Cerebellar nuclear complex (tissue), 1 donor: ENCODE measurements around the gene CLCNKB.

Source experiments
- DNase-seq, 2 experiments: peaks; one replicate each; lab custom pipeline; 2025; lab: John Stamatoyannopoulos, UW

CLCNKB gene

GRCh38 chr1:16076031-16076864, 32.7 kb downstream of the CLCNKB start:
- DNase-seq, result no peak

GRCh38 chr1:16076865-16077238, 33.3 kb downstream of the CLCNKB start:
- no peak for DNase-seq

DNA sequence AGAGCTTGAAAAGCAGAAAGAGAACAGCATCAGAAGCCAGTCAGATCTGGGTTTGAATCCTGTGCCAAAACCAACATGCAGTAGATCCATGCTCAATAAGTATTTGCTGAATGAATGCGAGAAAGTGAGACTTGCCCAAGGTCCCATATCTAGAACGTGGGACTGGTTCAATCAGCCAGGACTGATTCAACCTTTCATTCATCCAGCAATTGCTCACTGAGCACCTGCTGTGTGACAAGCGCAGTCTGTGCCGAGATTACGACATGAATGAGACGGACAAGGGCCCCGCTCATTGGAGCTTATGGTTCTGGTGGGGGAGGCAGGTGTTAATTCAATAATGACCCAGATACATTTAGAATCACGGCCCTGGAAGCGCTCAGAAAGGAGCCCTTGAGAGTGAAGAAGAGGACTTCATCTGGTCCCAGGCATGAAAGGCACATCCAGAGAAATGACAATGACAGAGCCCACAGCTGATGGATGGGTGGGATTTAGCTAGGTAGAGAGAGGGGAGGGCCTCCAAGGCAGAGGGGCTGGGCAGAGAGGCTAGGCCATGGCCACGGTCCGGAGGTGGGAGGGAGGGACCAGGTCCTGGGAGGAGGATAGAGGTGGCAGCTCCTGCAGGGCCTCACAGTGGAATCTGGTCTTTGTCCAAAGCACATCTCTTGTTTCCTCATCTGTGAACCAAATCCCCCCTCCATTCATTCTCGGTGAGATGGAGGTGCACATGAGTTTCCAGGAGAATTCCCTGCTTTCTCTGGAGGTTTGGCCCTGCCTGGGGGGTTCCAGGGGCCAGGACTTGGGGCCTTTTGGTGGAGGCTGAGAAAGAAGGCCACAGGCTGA, 34.0 kb downstream of the CLCNKB start:
- DNase-seq, result no peak

GRCh38 chr1:16078925-16079656, 35.5 kb downstream of the CLCNKB start:
- peak in 1 of 2 experiments; percentile 72 for DNase-seq

- DNase-seq, result no peak
These were observed 37.0 kb downstream of the CLCNKB start for GRCh38 chr1:16080422-16081150.

DNA sequence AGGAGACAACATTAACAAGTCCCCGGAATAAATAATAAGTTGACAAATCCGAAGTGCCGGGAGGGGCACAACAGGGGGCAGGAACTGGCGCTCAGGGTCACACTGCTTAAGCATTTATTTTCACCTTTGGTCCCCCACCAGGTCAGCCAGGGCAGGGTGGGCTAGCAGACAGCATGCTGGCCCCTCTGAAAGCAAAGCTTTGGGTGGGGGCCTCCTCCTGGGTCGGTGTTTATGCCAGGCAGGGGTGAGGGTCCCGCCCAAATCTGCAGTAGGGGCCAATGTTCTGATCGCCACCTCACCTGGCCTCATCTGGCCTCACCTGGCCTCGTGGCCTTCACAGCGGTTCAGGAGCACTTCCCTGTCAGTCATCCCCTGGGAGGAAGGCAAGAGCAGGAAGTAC, 38.1 kb downstream of the CLCNKB start:
- DNase-seq, result no peak

- DNase-seq, result no peak
These were observed 38.9 kb downstream of the CLCNKB start for GRCh38 chr1:16082283-16083038.

GRCh38 chr1:16083486-16083885, 39.9 kb downstream of the CLCNKB start:
- DNase-seq, result no peak

DNA sequence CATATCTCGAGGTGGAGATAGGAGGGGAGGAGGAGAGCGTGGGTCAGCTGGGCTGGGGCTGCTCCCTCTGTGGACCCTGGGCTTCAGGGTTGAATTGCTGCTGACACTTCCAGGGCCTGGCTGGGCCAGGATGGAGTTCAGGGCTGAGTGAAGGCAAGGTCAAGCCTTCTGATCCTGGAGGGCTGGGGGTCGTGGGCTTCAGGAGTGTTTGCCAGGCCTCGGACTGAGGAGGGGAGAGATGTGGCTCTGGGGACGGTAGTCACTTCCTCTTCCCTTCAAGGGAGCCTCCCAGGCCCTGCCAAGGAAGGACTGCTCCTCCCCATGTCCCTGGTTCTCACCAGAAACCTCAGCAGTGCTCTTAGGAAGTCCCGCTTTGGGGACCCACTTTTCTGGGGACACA, 41.9 kb downstream of the CLCNKB start:
- no peak for DNase-seq

DNA sequence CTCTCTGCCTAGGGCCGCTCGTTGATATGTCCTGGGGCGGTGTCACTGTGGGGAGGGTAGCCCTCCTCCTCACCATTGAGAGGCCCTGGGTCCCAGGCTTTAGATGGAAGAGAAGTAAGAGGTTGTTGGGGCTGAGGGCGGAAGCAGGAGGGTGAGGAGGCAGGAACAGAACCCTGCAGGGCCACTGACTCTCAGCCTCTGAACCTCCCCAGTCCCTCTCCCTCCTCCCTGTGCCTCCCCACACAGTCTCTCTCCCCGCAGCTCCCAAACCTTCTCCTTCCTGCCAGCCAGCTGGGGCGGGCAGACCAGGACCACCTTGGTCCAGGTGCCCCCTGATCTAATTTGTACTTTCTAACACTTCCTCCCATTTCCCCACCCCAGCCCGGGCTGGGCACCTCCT, 44.2 kb downstream of the CLCNKB start:
- no peak for DNase-seq

GRCh38 chr1:16088351-16088911, 44.8 kb downstream of the CLCNKB start:
- no peak for DNase-seq

DNA sequence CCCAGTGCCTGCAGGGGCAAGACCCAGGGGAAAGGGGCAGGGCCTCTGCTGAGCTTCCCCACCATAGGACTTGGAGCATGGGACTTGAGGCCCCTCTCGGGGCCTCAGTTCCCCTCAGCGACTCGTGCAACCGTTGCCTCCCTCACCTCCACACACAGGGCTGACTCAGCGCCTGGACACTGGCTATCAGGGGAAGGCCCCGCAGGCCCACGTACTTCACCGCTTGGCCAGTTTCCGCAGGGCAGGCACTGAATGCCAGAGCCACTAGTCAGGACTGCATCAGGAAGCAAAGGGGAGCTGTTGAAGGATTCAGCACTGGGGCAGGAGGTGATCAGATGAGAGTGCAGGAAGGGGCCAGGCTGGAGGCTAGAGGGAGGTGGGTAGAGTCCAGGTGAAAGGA, 45.4 kb downstream of the CLCNKB start:
- DNase-seq, result no peak

DNA sequence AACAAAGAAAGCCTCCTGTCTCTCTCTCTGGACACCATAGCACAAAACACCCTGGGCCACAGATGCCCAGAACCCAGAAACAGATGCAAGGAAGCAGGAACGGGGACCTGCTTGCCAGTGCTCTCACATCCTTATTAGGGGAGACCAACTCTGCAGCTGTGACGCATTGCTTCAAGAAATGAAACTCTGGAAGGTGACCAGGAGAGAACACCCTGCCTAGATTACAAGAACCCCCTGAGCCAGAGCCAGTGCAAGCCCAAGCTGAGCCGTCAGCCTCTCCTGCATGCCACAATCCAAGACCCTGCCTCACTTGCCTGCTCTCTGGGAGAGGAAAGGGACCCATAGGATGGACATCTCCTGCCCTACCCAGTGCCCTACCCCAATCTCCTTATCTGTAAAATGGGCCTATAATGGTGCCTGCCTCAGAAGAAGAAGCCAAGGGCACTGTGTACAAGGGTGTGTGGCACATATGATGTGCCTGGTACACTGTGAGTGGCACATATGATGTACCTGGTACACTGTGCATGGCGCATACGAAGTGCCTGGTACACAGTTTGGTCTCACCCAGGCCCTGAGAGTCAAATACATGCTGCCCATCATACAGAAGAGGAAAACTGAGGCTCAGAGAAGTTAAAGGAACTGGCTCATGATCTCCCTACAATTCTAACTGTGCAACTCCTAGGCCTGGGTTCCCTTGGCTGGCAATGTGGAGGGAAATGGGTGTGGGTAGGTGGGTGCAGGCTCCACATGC, 46.7 kb downstream of the CLCNKB start:
- no peak for DNase-seq

DNA sequence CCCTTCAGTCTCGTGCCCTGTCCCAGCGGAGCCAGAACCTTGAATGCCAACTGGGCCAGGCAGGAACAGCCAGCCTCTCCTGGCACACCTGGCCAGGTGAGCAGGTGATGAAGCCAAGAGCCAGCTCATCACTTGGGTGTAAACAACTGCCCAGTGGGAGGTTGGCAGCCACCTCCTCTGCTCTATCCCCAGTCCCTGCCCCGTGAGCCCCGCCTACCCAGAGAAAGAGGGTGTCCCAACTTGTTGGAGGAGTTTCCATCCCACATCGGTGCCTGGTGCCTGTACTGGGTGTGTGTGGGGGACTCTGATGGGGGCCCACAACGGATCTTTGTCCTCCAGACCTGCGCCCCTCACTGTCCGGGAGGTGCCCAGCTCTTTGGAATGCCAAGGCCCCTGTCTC, 47.7 kb downstream of the CLCNKB start:
- DNase-seq, result no peak

GRCh38 chr1:16092097-16092922, 48.7 kb downstream of the CLCNKB start:
- no peak for DNase-seq

DNA sequence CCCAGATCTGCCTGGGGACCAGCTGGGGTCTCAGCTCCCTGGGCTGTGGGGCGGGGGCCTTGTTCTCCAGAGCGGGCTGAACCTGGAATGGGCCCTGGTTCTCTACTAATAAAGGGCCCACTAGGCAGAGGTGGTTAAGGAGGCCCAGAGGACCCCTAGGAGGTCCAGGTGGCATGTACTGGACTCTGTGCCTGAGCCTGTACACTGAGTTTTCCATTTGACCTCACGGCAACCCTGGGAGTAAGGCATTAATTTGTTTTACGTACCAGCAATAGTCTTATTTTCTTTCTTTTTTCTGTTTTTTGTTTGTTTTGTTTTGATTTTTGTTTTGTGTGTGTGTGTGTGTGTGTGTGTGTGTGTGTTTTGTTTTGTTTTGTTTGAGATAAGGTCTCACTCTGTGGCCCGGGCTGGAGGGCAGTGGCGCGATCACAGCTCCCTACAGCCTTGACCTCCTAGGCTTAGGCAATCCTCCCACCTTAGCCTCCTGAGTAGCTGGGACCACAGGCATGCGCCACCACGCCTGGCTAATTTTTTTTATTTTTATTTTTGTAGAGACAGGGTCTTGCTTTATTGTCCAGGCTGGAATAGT, 49.4 kb downstream of the CLCNKB start:
- DNase-seq, result no peak

GRCh38 chr1:16093611-16094010, 50.0 kb downstream of the CLCNKB start:
- DNase-seq, result no peak

GRCh38 chr1:16094453-16095158, 51.0 kb downstream of the CLCNKB start:
- no peak for DNase-seq
